ENCODE measurements around the gene OLFML2A.

Gene OLFML2A

DNA sequence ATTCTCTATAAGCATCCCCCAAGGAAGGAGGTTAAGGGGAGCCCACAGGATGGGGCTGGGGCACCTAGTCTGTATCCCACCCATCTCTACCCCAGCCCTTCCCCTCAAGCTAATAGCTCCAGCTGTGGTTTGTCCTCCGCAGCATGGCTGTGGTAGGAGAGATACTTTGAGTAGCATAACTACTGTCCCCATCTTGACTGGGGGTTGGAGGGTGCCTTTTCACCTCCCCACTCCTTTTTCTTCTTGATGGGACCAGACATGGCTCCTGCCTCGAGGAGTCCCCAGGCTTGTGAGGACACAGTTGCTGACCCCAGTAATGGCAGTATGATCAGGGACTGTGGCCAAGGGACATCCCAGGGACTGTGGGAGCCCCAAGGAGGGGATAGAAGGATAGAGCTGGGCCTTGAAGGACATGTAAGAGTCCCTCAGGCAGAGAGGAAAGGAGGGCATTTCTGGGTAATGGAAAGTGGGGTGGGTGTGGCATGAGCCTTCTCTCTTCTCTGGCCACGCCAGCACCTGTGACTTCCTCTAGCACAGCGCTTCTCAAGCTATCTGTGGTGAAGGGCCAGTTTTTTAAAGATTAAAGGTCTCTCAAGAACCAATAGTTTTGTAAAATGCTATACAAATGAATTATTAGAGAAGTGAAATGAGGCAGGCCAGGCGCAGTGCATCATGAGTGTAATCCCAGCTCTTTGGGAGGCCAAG is 14.0 kb downstream of the OLFML2A start:
- no peak for DNase-seq (ENCODE audit: extremely low spot score)
- TF ChIP-seq, protein P1, sequence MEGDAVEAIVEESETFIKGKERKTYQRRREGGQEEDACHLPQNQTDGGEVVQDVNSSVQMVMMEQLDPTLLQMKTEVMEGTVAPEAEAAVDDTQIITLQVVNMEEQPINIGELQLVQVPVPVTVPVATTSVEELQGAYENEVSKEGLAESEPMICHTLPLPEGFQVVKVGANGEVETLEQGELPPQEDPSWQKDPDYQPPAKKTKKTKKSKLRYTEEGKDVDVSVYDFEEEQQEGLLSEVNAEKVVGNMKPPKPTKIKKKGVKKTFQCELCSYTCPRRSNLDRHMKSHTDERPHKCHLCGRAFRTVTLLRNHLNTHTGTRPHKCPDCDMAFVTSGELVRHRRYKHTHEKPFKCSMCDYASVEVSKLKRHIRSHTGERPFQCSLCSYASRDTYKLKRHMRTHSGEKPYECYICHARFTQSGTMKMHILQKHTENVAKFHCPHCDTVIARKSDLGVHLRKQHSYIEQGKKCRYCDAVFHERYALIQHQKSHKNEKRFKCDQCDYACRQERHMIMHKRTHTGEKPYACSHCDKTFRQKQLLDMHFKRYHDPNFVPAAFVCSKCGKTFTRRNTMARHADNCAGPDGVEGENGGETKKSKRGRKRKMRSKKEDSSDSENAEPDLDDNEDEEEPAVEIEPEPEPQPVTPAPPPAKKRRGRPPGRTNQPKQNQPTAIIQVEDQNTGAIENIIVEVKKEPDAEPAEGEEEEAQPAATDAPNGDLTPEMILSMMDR (IDR thresholded peaks at IDR 0.05; ENCODE audit: control extremely low read depth, extremely low read depth, low read depth, missing control alignments): no peak
- ChIA-PET POLR2A (no interaction called here), CTCF (interaction anchor here (0.7 to 13.7 kb wide), 4 partner anchors 10 to 62 kb away, joined by 3 to 155 read pairs (median 42); partner anchors contain the start of genes NR6A1, OLFML2A and WDR38)

DNA sequence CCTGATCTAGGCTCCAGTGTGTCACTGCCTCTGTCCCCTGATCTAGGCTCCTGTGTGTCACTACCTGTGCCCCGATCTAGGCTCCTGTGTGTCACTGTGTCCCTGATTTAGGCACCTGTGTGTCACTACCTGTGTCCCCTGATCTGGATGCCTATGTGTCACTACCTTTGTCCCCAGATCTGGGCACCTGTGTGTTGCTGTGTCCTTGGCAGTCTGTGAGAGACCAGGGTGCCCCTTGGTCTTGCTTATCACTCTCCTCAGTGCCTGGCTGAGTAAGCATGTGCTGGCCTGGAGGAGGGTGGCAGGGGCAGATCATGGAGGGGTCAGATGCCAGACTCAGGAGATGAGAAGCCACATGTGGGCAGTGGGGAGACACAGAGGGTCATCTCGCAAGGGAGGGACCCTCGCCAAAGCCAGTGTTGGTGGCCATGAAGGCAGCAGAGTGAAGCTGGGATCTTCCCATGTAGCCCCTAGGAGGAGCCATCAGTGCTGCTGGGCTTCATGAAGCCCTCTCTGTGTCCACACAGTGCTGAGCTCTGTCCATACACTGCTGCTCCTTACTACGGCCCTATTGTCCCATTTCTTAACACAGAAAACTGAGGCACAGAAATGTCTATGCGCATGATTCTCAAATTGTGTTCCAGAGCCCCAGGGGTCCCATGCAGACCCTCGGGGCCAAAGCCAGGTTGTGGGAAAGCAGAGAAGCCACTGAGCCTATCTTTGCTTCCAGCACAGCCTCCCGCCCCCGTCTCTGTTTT is 15.5 kb downstream of the OLFML2A start:
- POLR2A ChIA-PET: no interaction called here
- TF ChIP-seq, protein P1 (IDR thresholded peaks at IDR 0.05; ENCODE audit: control extremely low read depth, extremely low read depth, low read depth, missing control alignments): no peak
- no peak for DNase-seq (ENCODE audit: extremely low spot score)
- CTCF ChIA-PET: interaction anchor here (1.1 to 13.7 kb wide), 3 partner anchors 13 to 60 kb away, joined by 3 to 155 read pairs (median 79); partner anchors contain the start of genes NR6A1, OLFML2A and WDR38

DNA sequence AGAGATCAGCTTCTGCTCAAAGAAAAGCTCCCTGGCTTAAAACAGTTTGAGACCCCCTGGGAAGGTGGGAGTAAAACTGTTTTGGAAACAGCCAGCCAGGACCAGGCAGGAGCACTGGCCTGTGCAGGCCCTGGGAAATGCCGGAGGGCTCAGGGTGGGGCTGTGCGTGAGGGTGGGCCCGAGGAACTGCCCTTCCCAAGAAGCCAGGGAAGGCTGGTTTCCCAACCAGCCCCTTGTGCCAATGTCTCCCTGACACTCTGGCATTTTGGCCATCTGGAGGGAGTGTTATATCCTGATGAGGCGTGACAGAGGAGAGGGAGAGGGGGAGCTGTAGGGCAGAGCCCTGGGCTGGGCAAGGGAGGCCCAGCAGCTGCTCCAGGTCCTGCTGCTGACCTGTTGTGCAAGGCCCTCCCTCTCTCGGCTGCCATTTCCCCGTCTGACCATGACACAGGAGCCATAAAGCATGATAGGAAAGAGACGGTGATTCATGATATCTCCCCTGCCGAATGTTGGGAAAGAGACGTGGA is 16.1 kb downstream of the OLFML2A start:
- POLR2A ChIA-PET: no interaction called here
- TF ChIP-seq, protein P1 (IDR thresholded peaks at IDR 0.05; ENCODE audit: control extremely low read depth, extremely low read depth, low read depth, missing control alignments): no peak
- no peak for DNase-seq (ENCODE audit: extremely low spot score)
- CTCF ChIA-PET: interaction anchor here (1.1 to 13.7 kb wide), 4 partner anchors 13 to 60 kb away, joined by 3 to 155 read pairs (median 42); partner anchors contain the start of genes NR6A1, OLFML2A and WDR38

DNA sequence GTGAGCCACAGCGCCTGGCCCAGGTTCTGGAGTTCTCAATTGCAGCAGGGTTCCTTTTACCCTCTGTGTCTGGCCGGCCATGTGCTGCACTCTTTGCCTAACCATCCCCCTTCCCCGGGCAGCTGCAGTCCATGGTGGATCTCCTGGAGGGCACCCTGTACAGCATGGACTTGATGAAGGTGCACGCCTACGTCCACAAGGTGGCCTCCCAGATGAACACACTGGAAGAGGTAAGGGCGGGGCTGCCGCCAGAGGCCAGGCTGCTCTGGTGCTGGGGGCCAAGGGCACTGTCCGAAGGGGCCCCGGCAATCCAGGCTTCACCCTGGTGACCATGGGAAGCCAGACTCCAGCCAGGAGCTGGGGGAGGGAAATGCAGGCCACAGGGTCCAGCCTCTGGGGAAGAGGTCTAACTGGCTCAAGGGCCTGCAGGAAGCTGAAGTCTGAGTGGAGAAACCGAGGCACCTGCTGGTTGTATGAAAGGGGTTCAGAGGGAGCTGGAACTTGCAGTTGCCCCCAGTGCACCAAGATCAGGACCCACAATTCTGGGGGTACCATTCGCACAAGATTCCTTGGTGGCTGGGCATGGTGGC is 18.1 kb downstream of the OLFML2A start:
- DNase-seq (ENCODE audit: extremely low spot score): no peak
- TF ChIP-seq, protein P1 (IDR thresholded peaks at IDR 0.05; ENCODE audit: control extremely low read depth, extremely low read depth, low read depth, missing control alignments): no peak
- CTCF ChIA-PET: interaction anchor here (1.2 to 13.7 kb wide), 5 partner anchors 18 to 58 kb away, joined by 3 to 155 read pairs (median 4); partner anchors contain the start of genes OLFML2A and WDR38
- POLR2A ChIA-PET: no interaction called here

DNA sequence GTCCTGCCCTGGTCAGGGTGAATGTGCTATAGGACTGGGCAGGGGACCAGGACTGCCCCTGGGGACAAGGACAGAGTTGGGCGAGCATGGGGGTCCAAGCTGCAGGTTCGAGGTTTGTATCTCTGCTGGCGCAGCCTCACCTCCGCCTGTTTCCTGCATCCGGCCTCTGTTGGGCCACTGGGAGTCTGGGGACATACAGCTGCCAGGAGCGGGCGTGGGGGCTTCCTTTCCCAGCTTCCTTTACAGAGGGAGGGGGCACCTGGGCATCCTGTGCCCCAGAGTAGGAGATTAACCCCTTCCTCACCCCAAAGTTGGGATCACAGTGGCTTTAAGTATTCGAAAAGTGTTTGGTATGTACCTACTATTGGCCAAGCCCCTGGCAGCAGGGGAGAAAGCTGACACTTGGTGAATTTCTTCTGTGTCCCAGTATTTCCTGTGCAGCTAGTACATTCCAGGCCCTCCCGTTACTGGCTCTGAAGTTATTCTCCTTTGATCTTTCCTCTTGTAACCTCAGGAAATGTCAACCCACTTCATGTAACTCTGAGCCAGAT is 19.0 kb downstream of the OLFML2A start:
- TF ChIP-seq, protein P1 (IDR thresholded peaks at IDR 0.05; ENCODE audit: control extremely low read depth, extremely low read depth, low read depth, missing control alignments): no peak
- ChIA-PET POLR2A (no interaction called here), CTCF (interaction anchor here (1.2 to 13.7 kb wide), 7 partner anchors 10 to 57 kb away, joined by 3 to 155 read pairs (median 4); partner anchors contain the start of genes OLFML2A and WDR38)
- no peak for DNase-seq (ENCODE audit: extremely low spot score)

Measured in GM10248 (cell line).